Naive thymus-derived CD8-positive, alpha-beta T cell (primary cell): ENCODE measurements around the gene PSG7. TPM values are rescaled to one million over a fixed set of nuclear protein-coding genes. Genes with fewer than 3 reads are reported as not detected.
A peak's percentile ranks its signal among the peaks of the same experiment; 100 is the strongest.
"Not testable (repeated sequence)": the region's sequence is repeated elsewhere in the genome, so short reads cannot be mapped to it uniquely, and the experiment has no call there.

Source experiments
- ATAC-seq, 2 donors: fragments of 150-1000 bp; cut with Tn5 transposase in 1 of 2; sonication (Bioruptor Pico), chemical (Tn5 transposase) in 1 of 2; 1 replicate in 1 of 2; 2 replicates in 1 of 2; pipeline ENCODE4 v1.10.0; 2021; ENCODE audit warnings: mild to moderate bottlenecking in 2 of 2, moderate library complexity in 2 of 2
- POLR2A ChIA-PET: fragments of 350-600 bp; sonication (Branson Sonifier 250); formaldehyde crosslinking; loops from one replicate; lab custom pipeline; 2021; ENCODE audit warnings: antibody characterized with exemption; lab: Charles Lee
- DNase-seq, 10 donors: peaks; one replicate each; pipeline versions ENCODE4 v3.0.0 to v3.0.0-alpha.2; 2020 to 2022
- H3K27ac Mint-ChIP-seq, 10 donors: one replicate each; pipeline ENCODE4 v1.8.0; 2020 to 2022; ENCODE audit warnings: mild to moderate bottlenecking in 10 of 10, mixed read lengths in 10 of 10, moderate library complexity in 4 of 10, inconsistent platforms in 1 of 10
- H3K27me3 Mint-ChIP-seq, 5 donors: one replicate each; pipeline ENCODE4 v1.8.0; 2021 to 2022; ENCODE audit warnings: mixed read lengths in 5 of 5
- H3K36me3 Mint-ChIP-seq, 3 donors: one replicate each; pipeline ENCODE4 v1.8.0; 2020 to 2022; ENCODE audit warnings: mixed read lengths in 3 of 3, mild to moderate bottlenecking in 2 of 3, inconsistent platforms in 1 of 3
- H3K4me1 Mint-ChIP-seq, 4 donors: one replicate each; pipeline ENCODE4 v1.8.0; 2021 to 2022; ENCODE audit warnings: mixed read lengths in 4 of 4
- H3K4me3 Mint-ChIP-seq, 10 donors: one replicate each; pipeline ENCODE4 v1.8.0; 2020 to 2022; ENCODE audit warnings: mild to moderate bottlenecking in 10 of 10, mixed read lengths in 10 of 10, moderate library complexity in 6 of 10, inconsistent platforms in 1 of 10
- H3K9me3 Mint-ChIP-seq, 9 donors: one replicate each; pipeline ENCODE4 v1.8.0; 2020 to 2022; ENCODE audit warnings: mixed read lengths in 9 of 9, mild to moderate bottlenecking in 3 of 9, inconsistent platforms in 1 of 9, moderate library complexity in 1 of 9
- polyA plus RNA-seq, 3 donors: library from polyadenylated mRNA; unstranded; fragments of 300-500 nt; fragmentation: Illumina TruSeq; gene quantifications; one replicate each; pipeline ENCODE4 v1.2.3, GENCODE V29; 2021
- total RNA-seq, 8 experiments: library from RNA in 2 of 8; stranded (reverse) in 2 of 8; gene quantifications; one replicate each; pipeline ENCODE4 v1.2.3 and lab custom pipeline; 2021 to 2026

PSG7 gene
- total and polyA plus RNA-seq, 5 experiments from 2014 or later, result not detected

GRCh38 chr19:42906162-42906561 is 30.8 kb downstream of the PSG7 start:
- H3K9me3 Mint-ChIP-seq, POLR2A ChIA-PET, H3K36me3 Mint-ChIP-seq, H3K4me3 Mint-ChIP-seq, H3K27ac Mint-ChIP-seq, DNase-seq, ATAC-seq, H3K4me1 Mint-ChIP-seq: not testable (repeated sequence)
- peaks cover 10 to 40% (median 15%) of the 10 kb centered on the region in 5 donors for H3K27me3 Mint-ChIP-seq

- peaks cover 10 to 63% (median 26%) of the 10 kb centered on the region in 5 donors for H3K27me3 Mint-ChIP-seq
- H3K27ac Mint-ChIP-seq, H3K36me3 Mint-ChIP-seq, POLR2A ChIA-PET, DNase-seq, H3K4me3 Mint-ChIP-seq, H3K4me1 Mint-ChIP-seq, ATAC-seq: not testable (repeated sequence)
- H3K9me3 Mint-ChIP-seq, result peaks cover 0 to 13% (median 6%) of the 10 kb centered on the region in 9 donors
Observed at GRCh38 chr19:42900561-42900960, 36.4 kb downstream of the PSG7 start.

GRCh38 chr19:42899674-42900073 is 37.3 kb downstream of the PSG7 start:
- POLR2A ChIA-PET, H3K36me3 Mint-ChIP-seq, H3K4me1 Mint-ChIP-seq, DNase-seq, ATAC-seq, H3K4me3 Mint-ChIP-seq, H3K27ac Mint-ChIP-seq: not testable (repeated sequence)
- peaks cover 0 to 17% (median 6%) of the 10 kb centered on the region in 9 donors for H3K9me3 Mint-ChIP-seq
- peaks cover 10 to 63% (median 24%) of the 10 kb centered on the region in 5 donors for H3K27me3 Mint-ChIP-seq

GRCh38 chr19:42899110-42899509 is 37.9 kb downstream of the PSG7 start:
- H3K4me1 Mint-ChIP-seq, H3K36me3 Mint-ChIP-seq, H3K27ac Mint-ChIP-seq, H3K4me3 Mint-ChIP-seq, ATAC-seq, DNase-seq, POLR2A ChIA-PET: not testable (repeated sequence)
- Mint-ChIP-seq H3K9me3 (peaks cover 0 to 23% (median 6%) of the 10 kb centered on the region in 9 donors), H3K27me3 (peaks cover 10 to 63% (median 23%) of the 10 kb centered on the region in 5 donors)

GRCh38 chr19:42898656-42899055 is 38.4 kb downstream of the PSG7 start:
- ATAC-seq, H3K4me1 Mint-ChIP-seq, POLR2A ChIA-PET, H3K27ac Mint-ChIP-seq, H3K36me3 Mint-ChIP-seq, H3K4me3 Mint-ChIP-seq, DNase-seq: not testable (repeated sequence)
- H3K9me3 Mint-ChIP-seq, result peaks cover 0 to 26% (median 6%) of the 10 kb centered on the region in 9 donors
- H3K27me3 Mint-ChIP-seq, result peaks cover 10 to 61% (median 22%) of the 10 kb centered on the region in 5 donors

GRCh38 chr19:42897729-42898128 is 39.3 kb downstream of the PSG7 start:
- POLR2A ChIA-PET, ATAC-seq, DNase-seq, H3K4me1 Mint-ChIP-seq, H3K4me3 Mint-ChIP-seq, H3K27ac Mint-ChIP-seq: not testable (repeated sequence)
- Mint-ChIP-seq H3K27me3 (peaks cover 10 to 52% (median 17%) of the 10 kb centered on the region in 5 donors), H3K9me3 (peaks cover 0 to 35% (median 11%) of the 10 kb centered on the region in 9 donors), H3K36me3 (peaks cover 0 to 12% (median 0%) of the 10 kb centered on the region in 3 donors)

GRCh38 chr19:42890446-42890845 is 46.6 kb downstream of the PSG7 start:
- H3K27ac Mint-ChIP-seq, ATAC-seq, H3K4me1 Mint-ChIP-seq, DNase-seq, H3K4me3 Mint-ChIP-seq, POLR2A ChIA-PET: not testable (repeated sequence)
- peaks cover 0 to 14% (median 0%) of the 10 kb centered on the region in 3 donors for H3K36me3 Mint-ChIP-seq
- H3K27me3 Mint-ChIP-seq, result peaks cover 15 to 24% (median 19%) of the 10 kb centered on the region in 5 donors
- H3K9me3 Mint-ChIP-seq, result peaks cover 0 to 56% (median 15%) of the 10 kb centered on the region in 9 donors

GRCh38 chr19:42887876-42888445 is 49.0 kb downstream of the PSG7 start:
- H3K4me3 Mint-ChIP-seq, ATAC-seq, H3K4me1 Mint-ChIP-seq, POLR2A ChIA-PET, H3K27ac Mint-ChIP-seq, H3K36me3 Mint-ChIP-seq, DNase-seq: not testable (repeated sequence)
- H3K27me3 Mint-ChIP-seq, result peaks cover 29 to 49% (median 33%) of the 10 kb centered on the region in 5 donors
- peaks cover 0 to 35% (median 13%) of the 10 kb centered on the region in 9 donors for H3K9me3 Mint-ChIP-seq

GRCh38 chr19:42882730-42883129 is 54.3 kb downstream of the PSG7 start:
- peaks cover 22 to 77% (median 47%) of the 10 kb centered on the region in 5 donors for H3K27me3 Mint-ChIP-seq
- H3K4me3 Mint-ChIP-seq, H3K9me3 Mint-ChIP-seq, H3K27ac Mint-ChIP-seq, POLR2A ChIA-PET, H3K4me1 Mint-ChIP-seq, DNase-seq, H3K36me3 Mint-ChIP-seq, ATAC-seq: not testable (repeated sequence)

- H3K9me3 Mint-ChIP-seq, H3K4me3 Mint-ChIP-seq, POLR2A ChIA-PET, DNase-seq, H3K27ac Mint-ChIP-seq, H3K4me1 Mint-ChIP-seq, H3K36me3 Mint-ChIP-seq, ATAC-seq: not testable (repeated sequence)
- peaks cover 18 to 69% (median 45%) of the 10 kb centered on the region in 5 donors for H3K27me3 Mint-ChIP-seq
Observed at GRCh38 chr19:42882010-42882409, 55.0 kb downstream of the PSG7 start.

- H3K36me3 Mint-ChIP-seq, H3K9me3 Mint-ChIP-seq, H3K4me3 Mint-ChIP-seq, ATAC-seq, H3K4me1 Mint-ChIP-seq, H3K27ac Mint-ChIP-seq, POLR2A ChIA-PET, DNase-seq: not testable (repeated sequence)
- H3K27me3 Mint-ChIP-seq, result peaks cover 14 to 62% (median 40%) of the 10 kb centered on the region in 5 donors
Observed at GRCh38 chr19:42881279-42881678, 55.7 kb downstream of the PSG7 start.

- DNase-seq, H3K4me1 Mint-ChIP-seq, H3K36me3 Mint-ChIP-seq, ATAC-seq, H3K4me3 Mint-ChIP-seq, H3K9me3 Mint-ChIP-seq, POLR2A ChIA-PET: not testable (repeated sequence)
- Mint-ChIP-seq H3K27ac (peak overlapping the region in 1 of 10 donors; percentile 55), H3K27me3 (peaks cover 11 to 55% (median 33%) of the 10 kb centered on the region in 5 donors)
Observed at GRCh38 chr19:42880621-42881020, 56.4 kb downstream of the PSG7 start.

- POLR2A ChIA-PET, result no interaction called here
- Mint-ChIP-seq H3K27me3 (peaks cover 2 to 45% (median 23%) of the 10 kb centered on the region in 5 donors), H3K4me1 (no peaks in the 10 kb centered on the region), H3K36me3 (no peaks in the 10 kb centered on the region), H3K4me3 (no peak within 1 kb of the TSS), H3K27ac (peak within 1 kb of the TSS in 2 of 10 donors; percentile 48 to 55), H3K9me3 (no peaks in the 10 kb centered on the region)
- DNase-seq, result no peak
- ATAC-seq, result no peak
Observed at GRCh38 chr19:42879613-42880012, 57.4 kb downstream of the PSG7 start, which contains the start of gene PSG1. PSG1 (minus strand) TSS chr19:42879713; CDS start chr19:42879581, 132 bp downstream.
